Caco-2 (cell line): Measurements from ENCODE around the gene NUP210. TPM values are rescaled to one million over a fixed set of nuclear protein-coding genes. Genes with fewer than 3 reads are reported as not detected.

Experiments used
- BruUV-seq: library from RNA; stranded (reverse); fragments of 400-500 nt; replicated peaks from 2 replicates; lab custom pipeline; 2021; lab: Mats Ljungman, UMichigan
- CTCF ChIA-PET: fragments of 300-600 bp; sonication (Branson Sonifier 250); formaldehyde crosslinking; loops from one replicate; lab custom pipeline; 2022; ENCODE audit warnings: antibody characterized with exemption; lab: Charles Lee
- POLR2A ChIA-PET: fragments of 300-600 bp; sonication (Branson Sonifier 250); formaldehyde crosslinking; loops from one replicate; lab custom pipeline; 2022; ENCODE audit warnings: antibody characterized with exemption; lab: Charles Lee
- DNase-seq, 2 experiments: peaks; one replicate each; pipeline versions ENCODE4 v3.0.0 to v3.0.0-alpha.2; 2020 to 2022
- H3K27me3 ChIP-seq: replicated peaks from 2 replicates; pipeline ENCODE4 v1.6.0; 2011; ENCODE audit warnings: low read length; ENCODE audit not compliant: control insufficient read depth, insufficient read depth
- H3K36me3 ChIP-seq: 2 replicates; pipeline ENCODE4 v1.5.1; 2011; ENCODE audit warnings: low read length; ENCODE audit not compliant: control insufficient read depth, insufficient read depth
- H3K4me1 ChIP-seq: fragments of 250-450 bp; sonication (Bioruptor Pico); 2 replicates; pipeline ENCODE4 v1.5.1; 2020; ENCODE audit warnings: mild to moderate bottlenecking
- H3K4me3 ChIP-seq: 2 replicates; pipeline ENCODE4 v1.5.1; 2011; ENCODE audit warnings: low read depth, mild to moderate bottlenecking, control low read depth, low read length
- H3K9me3 ChIP-seq: fragments of 250-450 bp; sonication (Bioruptor Pico); 2 replicates; pipeline ENCODE4 v1.5.1; 2020; ENCODE audit warnings: mild to moderate bottlenecking, moderate library complexity
- H3K27ac Mint-ChIP-seq: one replicate; pipeline ENCODE4 v1.8.0; 2022; ENCODE audit warnings: mixed read lengths; ENCODE audit not compliant: unreplicated experiment
- H3K27me3 Mint-ChIP-seq: one replicate; pipeline ENCODE4 v1.8.0; 2022; ENCODE audit warnings: mixed read lengths; ENCODE audit not compliant: insufficient read depth, unreplicated experiment
- H3K36me3 Mint-ChIP-seq: one replicate; pipeline ENCODE4 v1.8.0; 2022; ENCODE audit warnings: mild to moderate bottlenecking, mixed read lengths; ENCODE audit not compliant: insufficient read depth, unreplicated experiment
- H3K4me1 Mint-ChIP-seq: one replicate; pipeline ENCODE4 v1.8.0; 2022; ENCODE audit warnings: low read depth, mixed read lengths; ENCODE audit not compliant: unreplicated experiment
- H3K4me3 Mint-ChIP-seq: one replicate; pipeline ENCODE4 v1.8.0; 2022; ENCODE audit warnings: mild to moderate bottlenecking, moderate library complexity, mixed read lengths; ENCODE audit not compliant: unreplicated experiment
- H3K9me3 Mint-ChIP-seq: one replicate; pipeline ENCODE4 v1.8.0; 2022; ENCODE audit warnings: mixed read lengths; ENCODE audit not compliant: unreplicated experiment
- intact Hi-C: fragments of 100-400 bp; cut with micrococcal nuclease; formaldehyde crosslinking; loops from one replicate; pipeline ENCODE4 v1.10.0; 2022; ENCODE audit not compliant: unreplicated experiment
- total RNA-seq: library from RNA; stranded (reverse); gene quantifications from 2 replicates; pipeline ENCODE4 v1.2.3, GENCODE V29; 2022
- TF ChIP-seq, protein P1 (sequence below), 2 experiments: fragments of 200-600 bp in 1 of 2; IDR thresholded peaks; 1 replicate in 1 of 2; 2 replicates in 1 of 2; pipeline versions ENCODE4 v1.5.1 to v1.8.0; 2011 to 2022; ENCODE audit warnings: antibody characterized with exemption in 1 of 2, control low read depth in 1 of 2, inconsistent platforms in 1 of 2, low read depth in 1 of 2, low read length in 1 of 2, mild to moderate bottlenecking in 1 of 2, moderate library complexity in 1 of 2; ENCODE audit not compliant: insufficient read depth in 1 of 2, severe bottlenecking in 1 of 2, unreplicated experiment in 1 of 2

Gene NUP210
- total RNA-seq, 1 experiment from 2014 or later = 63.7 TPM

DNA sequence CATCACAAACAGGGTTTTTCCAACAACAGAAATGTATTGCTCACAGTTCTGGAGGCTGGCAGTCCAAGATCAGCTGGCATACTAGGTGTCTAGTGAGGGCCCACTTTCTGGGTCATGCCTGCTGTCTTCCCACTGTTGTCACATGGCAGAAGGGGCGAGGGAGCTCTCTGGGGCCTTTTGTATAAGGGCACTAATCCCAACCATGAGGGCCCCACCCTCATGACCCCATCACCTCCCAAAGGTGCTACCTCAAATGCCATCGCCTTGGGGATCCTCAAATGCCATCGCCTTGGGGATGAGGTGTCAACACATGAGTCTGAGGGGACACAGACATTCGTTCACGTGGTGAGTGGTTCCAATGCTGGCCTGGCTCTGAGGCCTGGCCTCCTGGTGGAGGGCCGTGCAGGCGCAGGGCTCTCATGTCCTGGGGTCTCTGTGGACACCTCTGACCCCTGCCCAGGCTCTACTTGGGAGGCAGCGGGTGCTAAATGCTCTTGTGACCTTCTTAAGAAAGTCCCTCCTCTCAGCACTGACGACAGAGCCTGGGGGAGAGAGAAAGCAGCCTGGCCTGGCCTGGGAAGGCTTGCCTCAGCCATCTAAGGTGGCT, 16.8 kb downstream of the NUP210 start:
- CTCF ChIA-PET = no interaction called here
- Histone ChIP-seq H3K9me3 (no peaks in the 10 kb centered on the region), H3K4me1 (no peaks in the 10 kb centered on the region), H3K36me3 (no peaks in the 10 kb centered on the region), H3K4me3 (no peak overlapping the region), H3K27me3 (no peaks in the 10 kb centered on the region)
- no peak for DNase-seq
- H3K9me3 Mint-ChIP-seq = peaks cover 9% of the 10 kb centered on the region
- no peak overlapping the region for H3K4me3 Mint-ChIP-seq
- BruUV-seq = no TSS peak
- intact Hi-C loops = no loop called here
- peaks cover 12% of the 10 kb centered on the region for H3K36me3 Mint-ChIP-seq
- TF ChIP-seq, protein P1, sequence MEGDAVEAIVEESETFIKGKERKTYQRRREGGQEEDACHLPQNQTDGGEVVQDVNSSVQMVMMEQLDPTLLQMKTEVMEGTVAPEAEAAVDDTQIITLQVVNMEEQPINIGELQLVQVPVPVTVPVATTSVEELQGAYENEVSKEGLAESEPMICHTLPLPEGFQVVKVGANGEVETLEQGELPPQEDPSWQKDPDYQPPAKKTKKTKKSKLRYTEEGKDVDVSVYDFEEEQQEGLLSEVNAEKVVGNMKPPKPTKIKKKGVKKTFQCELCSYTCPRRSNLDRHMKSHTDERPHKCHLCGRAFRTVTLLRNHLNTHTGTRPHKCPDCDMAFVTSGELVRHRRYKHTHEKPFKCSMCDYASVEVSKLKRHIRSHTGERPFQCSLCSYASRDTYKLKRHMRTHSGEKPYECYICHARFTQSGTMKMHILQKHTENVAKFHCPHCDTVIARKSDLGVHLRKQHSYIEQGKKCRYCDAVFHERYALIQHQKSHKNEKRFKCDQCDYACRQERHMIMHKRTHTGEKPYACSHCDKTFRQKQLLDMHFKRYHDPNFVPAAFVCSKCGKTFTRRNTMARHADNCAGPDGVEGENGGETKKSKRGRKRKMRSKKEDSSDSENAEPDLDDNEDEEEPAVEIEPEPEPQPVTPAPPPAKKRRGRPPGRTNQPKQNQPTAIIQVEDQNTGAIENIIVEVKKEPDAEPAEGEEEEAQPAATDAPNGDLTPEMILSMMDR (IDR thresholded peaks at IDR 0.05; ENCODE audit: insufficient read depth in 1 of 2, low read depth in 1 of 2, low read length in 1 of 2, severe bottlenecking in 1 of 2, unreplicated experiment in 1 of 2) = no peak
- H3K4me1 Mint-ChIP-seq = no peaks in the 10 kb centered on the region
- H3K27me3 Mint-ChIP-seq = no peaks in the 10 kb centered on the region
- no peak overlapping the region for H3K27ac Mint-ChIP-seq
- POLR2A ChIA-PET = no interaction called here

DNA sequence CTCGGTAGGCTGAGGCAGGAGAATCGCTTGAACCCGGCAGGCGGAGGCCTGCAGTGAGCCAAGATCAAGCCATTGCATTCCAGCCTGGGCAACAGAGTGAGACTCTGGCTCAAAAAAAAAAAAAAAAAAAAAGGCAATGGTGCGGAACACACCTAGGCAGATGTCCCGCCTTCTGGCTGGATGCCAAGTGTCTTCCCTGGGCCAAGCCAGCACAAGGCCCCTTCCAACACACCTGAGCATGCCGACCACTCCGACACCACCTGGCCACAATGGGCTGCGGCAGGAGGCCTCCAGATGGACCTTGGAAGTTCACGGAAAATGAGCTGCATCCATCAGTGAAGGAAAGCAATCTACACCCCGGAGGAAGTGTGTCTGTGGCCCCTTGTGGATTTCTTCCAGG, 19.0 kb downstream of the NUP210 start:
- Histone ChIP-seq H3K4me3 (no peak overlapping the region), H3K27me3 (no peaks in the 10 kb centered on the region), H3K9me3 (no peaks in the 10 kb centered on the region), H3K36me3 (no peaks in the 10 kb centered on the region; the same call in 1 of the 2 replicates), H3K4me1 (no peaks in the 10 kb centered on the region)
- DNase-seq = no peak
- no TSS peak for BruUV-seq
- no peaks in the 10 kb centered on the region for H3K27me3 Mint-ChIP-seq
- H3K4me3 Mint-ChIP-seq = no peak overlapping the region
- H3K4me1 Mint-ChIP-seq = no peaks in the 10 kb centered on the region
- H3K9me3 Mint-ChIP-seq = no peaks in the 10 kb centered on the region
- TF ChIP-seq, protein P1 (IDR thresholded peaks at IDR 0.05; ENCODE audit: insufficient read depth in 1 of 2, low read depth in 1 of 2, low read length in 1 of 2, severe bottlenecking in 1 of 2, unreplicated experiment in 1 of 2) = no peak
- ChIA-PET POLR2A (no interaction called here), CTCF (no interaction called here)
- peaks cover 14% of the 10 kb centered on the region for H3K36me3 Mint-ChIP-seq
- H3K27ac Mint-ChIP-seq = no peak overlapping the region
- intact Hi-C loops = no loop called here

DNA sequence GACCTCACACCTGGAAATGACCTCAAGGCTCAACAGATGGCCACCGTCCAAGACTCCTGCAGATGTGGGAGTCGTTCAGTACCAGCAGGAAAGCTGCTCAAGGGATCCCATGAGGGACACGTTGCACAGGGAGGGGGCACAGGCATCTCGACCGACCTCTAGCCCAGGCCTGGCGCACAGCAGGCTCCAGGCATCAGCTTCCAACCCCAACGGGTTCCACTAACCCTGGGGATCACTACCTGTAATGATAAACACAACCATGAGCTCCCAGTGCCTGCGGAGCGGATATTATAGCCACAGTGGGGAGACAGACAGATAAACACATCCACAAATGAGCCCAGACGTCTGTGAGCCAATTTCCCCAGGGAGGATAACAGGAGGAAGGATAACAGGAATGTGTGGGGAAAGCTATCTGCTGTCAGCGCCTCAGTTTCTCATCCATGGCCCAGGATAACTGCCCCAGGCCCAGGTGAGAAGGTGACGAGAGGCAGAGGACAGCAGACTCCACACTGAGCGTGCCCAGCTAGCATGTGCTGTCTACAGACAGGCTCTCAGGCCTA, 19.9 kb downstream of the NUP210 start:
- no TSS peak for BruUV-seq
- intact Hi-C loops = no loop called here
- H3K27ac Mint-ChIP-seq = no peak overlapping the region

More for the DNA sequence above, 19.9 kb downstream of the NUP210 start:
- H3K9me3 Mint-ChIP-seq = no peaks in the 10 kb centered on the region
- H3K36me3 Mint-ChIP-seq = peaks cover 23% of the 10 kb centered on the region
- H3K9me3 ChIP-seq = no peaks in the 10 kb centered on the region
- ChIA-PET POLR2A (no interaction called here), CTCF (no interaction called here)
- TF ChIP-seq, protein P1 (IDR thresholded peaks at IDR 0.05; ENCODE audit: insufficient read depth in 1 of 2, low read depth in 1 of 2, low read length in 1 of 2, severe bottlenecking in 1 of 2, unreplicated experiment in 1 of 2) = no peak
- no peak overlapping the region for H3K4me3 Mint-ChIP-seq
- no peaks in the 10 kb centered on the region for H3K4me1 ChIP-seq
- H3K36me3 ChIP-seq = peaks cover 1% of the 10 kb centered on the region
- no peaks in the 10 kb centered on the region for H3K27me3 ChIP-seq
- no peak overlapping the region for H3K4me3 ChIP-seq
- DNase-seq = no peak
- H3K4me1 Mint-ChIP-seq = no peaks in the 10 kb centered on the region
- H3K27me3 Mint-ChIP-seq = no peaks in the 10 kb centered on the region
